Peyer's patch (tissue), 4 donors: ENCODE results near the gene GPR183.

Experiments
- CTCF ChIP-seq, 6 experiments: fragments of 450-650 bp in 4 of 6; fragments of 200-600 bp in 2 of 6; sonication (generic) in 1 of 6; IDR thresholded peaks; one replicate each; pipeline ENCODE4 v1.5.1; 2017 to 2019; ENCODE audit warnings: antibody characterized with exemption in 6 of 6, mild to moderate bottlenecking in 3 of 6, moderate library complexity in 1 of 6
- POLR2A ChIP-seq, 2 donors: fragments of 450-650 bp; IDR thresholded peaks; one replicate each; pipeline ENCODE4 v1.5.1; 2017; ENCODE audit warnings: antibody characterized with exemption in 2 of 2, mild to moderate bottlenecking in 2 of 2, moderate library complexity in 2 of 2

- TF ChIP-seq CTCF (IDR thresholded peaks at IDR 0.05) (no peak), POLR2A (IDR thresholded peaks at IDR 0.05) (no peak)
Observed at GRCh38 chr13:99293178-99293577, 14.0 kb downstream of the GPR183 start.
